ENCODE measurements around the gene MED9. TPM values are rescaled to one million over a fixed set of nuclear protein-coding genes. Genes with fewer than 3 reads are reported as not detected.
A peak's percentile ranks its signal among the peaks of the same experiment; 100 is the strongest.

MED9 gene
- total RNA-seq, 5 donors from 2014 or later (not counting 1 experiment from before 2014, with no cell fraction given): 16.6 to 20.3 (median 19.1) TPM

DNA sequence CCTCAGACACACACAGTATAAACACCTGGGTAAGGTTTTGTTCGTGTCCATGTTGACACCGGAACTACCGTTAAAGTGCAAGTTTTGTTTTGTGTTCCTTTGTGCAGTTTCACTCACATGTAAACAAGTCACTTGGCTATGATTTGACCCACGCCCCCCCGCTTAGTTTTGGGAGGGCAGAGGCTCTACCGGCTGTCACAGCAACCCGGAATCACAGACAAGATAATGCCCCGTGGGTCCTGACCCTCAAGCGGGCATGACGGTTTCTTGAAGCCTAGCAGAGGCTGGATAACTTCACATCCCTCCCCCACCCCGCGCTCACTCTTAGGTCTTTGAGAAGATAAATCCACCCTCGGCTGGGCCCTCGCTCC lies 17.7 kb downstream of the MED9 start:
- WGBS (ENCODE audit: insufficient coverage): 84% methylated on average over 5 of the region's 14 CpGs
- Mint-ChIP-seq H3K4me1 (peaks cover 6 to 16% (median 12%) of the 10 kb centered on the region in 3 donors), H3K9me3 (no peaks in the 10 kb centered on the region), H3K4me3 (peak overlapping the region; percentile 17 to 85 (median 47)), H3K27me3 (peaks cover 5% of the 10 kb centered on the region in 2 donors), H3K27ac (no peak overlapping the region), H3K36me3 (peaks cover 11% of the 10 kb centered on the region)
- POLR2A ChIA-PET: no interaction called here
- DNase-seq (no peak), ATAC-seq (replicated peaks in 1 of 4) (no peak)
- H3K27ac ChIP-seq (ENCODE audit: low read length): no peak overlapping the region
- peak overlapping the region in 1 of 2 donors; percentile 23 for H3K4me3 ChIP-seq (ENCODE audit: control insufficient read depth in 1 of 2, extremely low read depth in 1 of 2, low read length in 1 of 2)
- H3K4me1 ChIP-seq (ENCODE audit: control insufficient read depth in 1 of 2, extremely low read depth in 1 of 2, insufficient read depth in 2 of 2, low read length in 2 of 2): peaks cover 0 to 28% of the 10 kb centered on the region in 2 experiments
- H3K36me3 ChIP-seq (ENCODE audit: control insufficient read depth in 2 of 2, extremely low read depth in 1 of 2, insufficient read depth in 1 of 2, low read length in 1 of 2): peaks cover 10 to 19% of the 10 kb centered on the region in 2 donors
- peaks cover 0 to 39% of the 10 kb centered on the region in 2 experiments for H3K27me3 ChIP-seq (replicated peaks in 1 of 2; ENCODE audit: control insufficient read depth in 2 of 2, extremely low read depth in 1 of 2, insufficient read depth in 2 of 2, low read length in 1 of 2)
- H3K9me3 ChIP-seq: no peaks in the 10 kb centered on the region
- CTCF ChIA-PET: no interaction called here

DNA sequence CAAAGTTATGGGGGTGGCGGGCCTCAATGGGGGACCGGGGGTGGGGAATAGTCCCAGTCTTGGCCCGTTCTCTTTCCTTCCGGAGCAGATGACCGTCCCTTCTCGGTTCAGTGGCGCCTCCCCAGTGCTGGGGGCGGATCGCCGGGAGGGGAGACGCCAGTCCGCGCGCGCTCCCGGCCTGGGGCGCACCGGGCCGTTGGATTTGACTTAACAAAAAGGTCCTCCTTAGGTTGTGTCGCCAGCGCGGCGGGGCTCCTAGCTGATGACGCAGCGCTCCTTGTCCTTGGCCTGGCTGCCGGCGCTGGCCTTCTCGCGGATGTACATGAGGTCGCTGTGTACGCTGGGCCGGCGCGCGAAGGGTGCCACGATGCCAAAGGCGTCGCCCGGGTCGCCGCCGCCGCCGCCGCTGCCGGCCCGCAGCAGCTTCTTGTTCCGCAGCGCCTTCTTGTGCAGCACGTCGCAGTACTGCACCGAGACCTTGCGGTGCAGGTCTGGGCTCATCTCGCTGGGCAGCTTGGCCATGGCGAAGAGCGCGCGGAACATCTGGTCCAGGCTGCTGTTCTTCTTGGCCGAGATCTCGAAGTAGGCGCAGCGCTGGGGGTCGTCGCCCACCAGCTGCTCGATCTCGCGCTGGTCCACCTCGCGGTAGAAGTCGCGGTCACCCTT lies 18.2 kb downstream of the MED9 start:
- peak overlapping the region; percentile 76 to 85 (median 80) for H3K4me3 Mint-ChIP-seq
- H3K4me3 ChIP-seq (ENCODE audit: control insufficient read depth in 1 of 2, extremely low read depth in 1 of 2, low read length in 1 of 2): peak overlapping the region; percentile 62 to 71
- H3K4me1 ChIP-seq (ENCODE audit: control insufficient read depth in 1 of 2, extremely low read depth in 1 of 2, insufficient read depth in 2 of 2, low read length in 2 of 2): peaks cover 0 to 28% of the 10 kb centered on the region in 2 experiments
- H3K27me3 ChIP-seq (replicated peaks in 1 of 2; ENCODE audit: control insufficient read depth in 2 of 2, extremely low read depth in 1 of 2, insufficient read depth in 2 of 2, low read length in 1 of 2): peaks cover 0 to 45% of the 10 kb centered on the region in 2 experiments
- no peaks in the 10 kb centered on the region for H3K9me3 Mint-ChIP-seq
- no peak overlapping the region for H3K27ac ChIP-seq (ENCODE audit: low read length)
- CTCF ChIA-PET: interaction anchor here (0.6 to 0.7 kb wide), 2 partner anchors 124 to 1070 kb away, joined by 3 read pairs; no protein-coding TSS in a partner anchor
- POLR2A ChIA-PET: no interaction called here
- H3K4me1 Mint-ChIP-seq: peaks cover 6 to 16% (median 12%) of the 10 kb centered on the region in 3 donors
- peak overlapping the region in 1 of 2 donors; percentile 16 for H3K27ac Mint-ChIP-seq
- H3K36me3 Mint-ChIP-seq: peaks cover 8% of the 10 kb centered on the region
- 14% methylated on average over 71 of the region's 71 CpGs for WGBS (ENCODE audit: insufficient coverage)
- H3K27me3 Mint-ChIP-seq: peaks cover 5% of the 10 kb centered on the region in 2 donors
- H3K9me3 ChIP-seq: no peaks in the 10 kb centered on the region
- ATAC-seq (replicated peaks in 1 of 4) (no peak), DNase-seq (peak in 6 of 35 experiments; percentile 13 to 37 (median 18))
- peaks cover 10 to 19% of the 10 kb centered on the region in 2 donors for H3K36me3 ChIP-seq (ENCODE audit: control insufficient read depth in 2 of 2, extremely low read depth in 1 of 2, insufficient read depth in 1 of 2, low read length in 1 of 2)

DNA sequence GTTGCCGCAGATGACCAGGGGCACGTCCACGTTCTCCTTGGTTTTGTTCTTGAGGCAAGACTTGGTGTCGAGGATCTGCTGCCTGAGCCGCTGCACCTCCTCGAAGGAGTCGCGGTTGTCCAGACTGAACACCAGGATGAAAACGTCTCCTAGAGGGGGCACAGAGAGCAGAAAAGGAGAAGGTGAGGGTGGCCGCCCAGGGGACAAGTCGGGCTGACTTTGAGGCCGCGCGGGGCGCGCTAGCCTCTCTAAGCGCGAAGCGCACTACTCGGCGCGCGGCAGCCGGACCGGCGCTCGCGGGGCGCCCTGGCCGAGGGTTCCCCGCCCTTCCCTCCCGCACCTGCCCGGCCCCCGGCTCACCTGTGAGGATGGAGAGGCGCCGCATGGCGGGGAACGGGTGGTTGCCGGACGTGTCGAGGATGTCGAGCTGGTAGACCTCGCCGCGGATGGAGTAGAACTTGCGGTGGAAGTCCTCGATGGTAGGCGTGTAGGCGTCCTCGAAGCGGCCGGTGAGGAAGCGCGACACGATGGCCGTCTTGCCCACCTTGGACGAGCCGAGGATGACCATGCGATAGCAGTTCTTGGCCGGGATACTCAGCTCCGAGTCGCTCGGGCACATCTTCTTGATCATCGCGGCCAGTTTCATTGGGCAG lies 18.9 kb downstream of the MED9 start:
- H3K27ac Mint-ChIP-seq: no peak overlapping the region
- H3K4me1 Mint-ChIP-seq: peaks cover 6 to 16% (median 12%) of the 10 kb centered on the region in 3 donors
- no peak overlapping the region for H3K27ac ChIP-seq (ENCODE audit: low read length)
- H3K4me3 ChIP-seq (ENCODE audit: control insufficient read depth in 1 of 2, extremely low read depth in 1 of 2, low read length in 1 of 2): peak overlapping the region; percentile 62 to 71
- H3K9me3 ChIP-seq: no peaks in the 10 kb centered on the region
- peaks cover 10 to 16% of the 10 kb centered on the region in 2 donors for H3K36me3 ChIP-seq (ENCODE audit: control insufficient read depth in 2 of 2, extremely low read depth in 1 of 2, insufficient read depth in 1 of 2, low read length in 1 of 2)
- DNase-seq (peak in 16 of 35 experiments; percentile 11 to 46 (median 18)), ATAC-seq (replicated peaks in 1 of 4) (peak; percentile 9 to 21 (median 16))
- H3K27me3 ChIP-seq (replicated peaks in 1 of 2; ENCODE audit: control insufficient read depth in 2 of 2, extremely low read depth in 1 of 2, insufficient read depth in 2 of 2, low read length in 1 of 2): peaks cover 0 to 48% of the 10 kb centered on the region in 2 experiments
- ChIA-PET CTCF (interaction anchor here (0.6 to 2.5 kb wide), 7 partner anchors 83 to 1071 kb away, joined by 3 to 18 read pairs (median 5); no protein-coding TSS in a partner anchor), POLR2A (no interaction called here)
- H3K4me1 ChIP-seq (ENCODE audit: control insufficient read depth in 1 of 2, extremely low read depth in 1 of 2, insufficient read depth in 2 of 2, low read length in 2 of 2): peaks cover 0 to 28% of the 10 kb centered on the region in 2 experiments
- peaks cover 8% of the 10 kb centered on the region for H3K36me3 Mint-ChIP-seq
- H3K27me3 Mint-ChIP-seq: peaks cover 5 to 7% of the 10 kb centered on the region in 2 donors
- no peaks in the 10 kb centered on the region for H3K9me3 Mint-ChIP-seq
- H3K4me3 Mint-ChIP-seq: peak overlapping the region; percentile 76 to 85 (median 80)
- 3% methylated on average over 63 of the region's 65 CpGs for WGBS (ENCODE audit: insufficient coverage)

DNA sequence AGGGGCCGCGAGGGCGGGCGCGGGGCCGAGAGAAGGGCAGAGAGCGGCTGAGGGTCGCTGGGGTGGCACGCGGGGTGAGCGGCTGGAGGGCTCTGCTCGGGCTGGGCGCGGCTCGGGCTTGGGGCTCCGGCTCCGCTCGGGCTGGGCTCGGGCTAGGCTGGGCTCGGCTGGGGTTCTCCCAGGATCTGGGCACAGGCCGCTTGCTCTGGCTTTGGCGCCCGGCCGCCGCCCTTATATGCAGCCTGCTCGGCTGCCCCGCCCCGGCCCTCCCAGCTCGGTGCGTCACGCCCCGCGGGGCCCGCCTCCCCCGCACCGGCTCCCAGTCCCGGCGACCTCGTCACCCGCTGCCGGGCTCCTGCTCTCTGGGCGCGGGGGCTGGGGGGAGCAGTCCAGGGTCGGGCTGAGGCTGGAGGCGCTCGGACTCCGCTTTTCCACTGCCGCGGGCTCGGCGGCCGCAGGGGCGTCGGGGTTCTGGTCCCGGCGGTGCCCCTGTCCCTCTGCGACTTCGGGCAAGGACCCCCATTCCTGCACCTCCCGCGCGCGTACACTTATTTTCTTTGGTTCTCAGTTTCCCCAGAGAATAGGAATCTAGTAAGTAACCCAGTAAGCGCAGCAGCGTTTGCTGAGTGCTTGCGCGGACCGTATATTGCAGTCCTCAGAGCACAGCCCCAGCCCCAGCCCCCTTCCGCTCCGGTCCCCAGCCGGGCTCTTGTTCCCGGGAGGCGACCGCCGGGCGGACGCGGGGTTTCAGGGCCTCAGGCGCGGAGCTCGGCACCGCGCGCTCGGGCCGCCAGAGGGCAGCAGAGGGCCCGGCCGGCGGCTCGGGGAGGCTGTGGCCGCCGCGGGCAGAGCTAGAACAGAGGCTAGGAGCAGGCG lies 19.6 kb downstream of the MED9 start, which contains the start of gene RASD1:
RASD1 (minus strand) TSS at position 207 of the 876 bp plus-strand sequence. CDS start 214 bp downstream, outside the sequence.
- Histone ChIP-seq H3K36me3 (ENCODE audit: control insufficient read depth in 2 of 2, extremely low read depth in 1 of 2, insufficient read depth in 1 of 2, low read length in 1 of 2) (peaks cover 3 to 8% of the 10 kb centered on the region in 2 donors), H3K27me3 (replicated peaks in 1 of 2; ENCODE audit: control insufficient read depth in 2 of 2, extremely low read depth in 1 of 2, insufficient read depth in 2 of 2, low read length in 1 of 2) (peaks cover 0 to 52% of the 10 kb centered on the region in 2 experiments), H3K9me3 (no peaks in the 10 kb centered on the region), H3K27ac (ENCODE audit: low read length) (no peak within 1 kb of the TSS), H3K4me3 (ENCODE audit: control insufficient read depth in 1 of 2, extremely low read depth in 1 of 2, low read length in 1 of 2) (peak within 1 kb of the TSS; percentile 62 to 71), H3K4me1 (ENCODE audit: control insufficient read depth in 1 of 2, extremely low read depth in 1 of 2, insufficient read depth in 2 of 2, low read length in 2 of 2) (peaks cover 0 to 28% of the 10 kb centered on the region in 2 experiments)
- peak within 1 kb of the TSS in 1 of 2 donors; percentile 16 for H3K27ac Mint-ChIP-seq
- ChIA-PET CTCF (interaction anchor here (0.5 to 2.5 kb wide), 13 partner anchors 24 to 553 kb away, joined by 3 to 18 read pairs (median 5); no protein-coding TSS in a partner anchor), POLR2A (interaction anchor here in 1 of 2 donors (0.6 kb wide), 1 partner anchor 106 kb away, joined by 6 read pairs; no protein-coding TSS in a partner anchor)
- under 1% methylated on average over 93 of the region's 93 CpGs for WGBS (ENCODE audit: insufficient coverage)
- DNase-seq (peak; percentile 43 to 88 (median 65)), ATAC-seq (replicated peaks in 1 of 4) (peak; percentile 86 to 89 (median 88))
- peaks cover 8% of the 10 kb centered on the region for H3K36me3 Mint-ChIP-seq
- no peaks in the 10 kb centered on the region for H3K9me3 Mint-ChIP-seq
- peaks cover 6 to 16% (median 12%) of the 10 kb centered on the region in 3 donors for H3K4me1 Mint-ChIP-seq
- H3K27me3 Mint-ChIP-seq: peaks cover 5 to 7% of the 10 kb centered on the region in 2 donors
- peak within 1 kb of the TSS; percentile 76 to 85 (median 80) for H3K4me3 Mint-ChIP-seq

DNA sequence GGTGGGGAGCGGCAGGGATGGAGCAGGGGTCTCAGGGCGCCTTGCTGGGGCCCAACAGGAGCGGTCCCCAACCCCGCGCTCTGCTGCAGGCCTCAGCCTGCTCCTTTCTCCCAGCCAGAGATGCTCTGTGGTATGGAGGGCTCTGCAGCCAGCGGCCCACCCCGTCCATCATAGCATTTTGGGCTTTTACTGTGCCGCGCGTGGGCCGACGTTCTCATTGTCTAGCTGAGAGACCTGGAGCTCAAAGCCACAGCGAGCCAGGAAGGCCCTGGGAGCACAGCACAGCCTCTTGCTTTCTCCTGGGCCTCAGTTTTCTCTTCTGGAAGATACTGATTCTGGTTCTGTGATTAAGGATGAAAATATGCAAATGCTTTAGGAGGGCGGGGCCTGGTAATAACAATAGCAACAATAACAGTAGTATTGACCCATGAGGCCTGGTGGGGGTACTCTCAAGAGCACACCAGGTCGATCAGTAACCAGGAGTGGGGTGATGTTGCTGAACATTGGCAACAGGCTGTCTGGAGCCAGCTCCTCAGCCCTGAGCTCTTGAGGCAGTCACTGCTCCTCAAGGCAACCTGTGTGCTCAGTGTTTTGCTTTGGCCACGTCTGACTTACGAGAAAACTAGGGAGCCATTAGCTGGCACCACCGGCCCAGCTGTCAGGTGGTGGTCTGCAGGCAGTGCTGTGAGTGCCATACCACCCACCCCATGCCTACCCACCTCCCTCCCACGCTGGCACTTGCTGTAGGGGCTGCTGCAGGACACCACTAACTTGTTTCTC lies 20.5 kb downstream of the MED9 start:
- no peak for ATAC-seq (replicated peaks in 1 of 4)
- Mint-ChIP-seq H3K9me3 (no peaks in the 10 kb centered on the region), H3K4me3 (peak overlapping the region; percentile 57 to 61 (median 59)), H3K4me1 (peaks cover 6 to 16% (median 12%) of the 10 kb centered on the region in 3 donors), H3K36me3 (peaks cover 5% of the 10 kb centered on the region), H3K27me3 (peaks cover 5 to 7% of the 10 kb centered on the region in 2 donors), H3K27ac (no peak overlapping the region)
- H3K9me3 ChIP-seq: no peaks in the 10 kb centered on the region
- CTCF ChIA-PET: interaction anchor here (0.6 to 2.5 kb wide), 8 partner anchors 25 to 552 kb away, joined by 3 to 18 read pairs (median 5); no protein-coding TSS in a partner anchor
- peaks cover 0 to 52% of the 10 kb centered on the region in 2 experiments for H3K27me3 ChIP-seq (replicated peaks in 1 of 2; ENCODE audit: control insufficient read depth in 2 of 2, extremely low read depth in 1 of 2, insufficient read depth in 2 of 2, low read length in 1 of 2)
- peaks cover 0 to 28% of the 10 kb centered on the region in 2 experiments for H3K4me1 ChIP-seq (ENCODE audit: control insufficient read depth in 1 of 2, extremely low read depth in 1 of 2, insufficient read depth in 2 of 2, low read length in 2 of 2)
- POLR2A ChIA-PET: no interaction called here
- peaks cover 0 to under 1% of the 10 kb centered on the region in 2 donors for H3K36me3 ChIP-seq (ENCODE audit: control insufficient read depth in 2 of 2, extremely low read depth in 1 of 2, insufficient read depth in 1 of 2, low read length in 1 of 2)
- DNase-seq: no peak
- H3K27ac ChIP-seq (ENCODE audit: low read length): no peak overlapping the region
- H3K4me3 ChIP-seq (ENCODE audit: control insufficient read depth in 1 of 2, extremely low read depth in 1 of 2, low read length in 1 of 2): peak overlapping the region; percentile 23 to 71
- WGBS (ENCODE audit: insufficient coverage): 31% methylated on average over 12 of the region's 19 CpGs
